Pancreas (tissue), 10 donors: ENCODE data around the gene CD200. TPM values are rescaled to one million over a fixed set of nuclear protein-coding genes. Genes with fewer than 3 reads are reported as not detected.

Experiments
- ATAC-seq, 4 donors: fragments of 200-7000 bp; cut with Tn5 transposase; one replicate each; pipeline versions ENCODE4 v1.8.0 to v1.9.1; 2020; ENCODE audit warnings: mild to moderate bottlenecking in 4 of 4, moderate library complexity in 4 of 4
- DNase-seq, 6 donors: peaks; one replicate each; pipeline ENCODE4 v3.0.0-alpha.2; 2020
- FAIRE-seq: peaks from 2 replicates; lab custom pipeline; 2012; peaks lifted over from hg19 to GRCh38; lab: Jason Lieb, UNC
- H3K27ac ChIP-seq, 4 donors: fragments of 200-600 bp; sonication (generic); 1 replicate in 3 of 4; 2 replicates in 1 of 4; pipeline versions ENCODE4 v1.5.0 to v1.8.0; 2020
- H3K27me3 ChIP-seq, 4 donors: fragments of 200-600 bp; one replicate each; pipeline ENCODE4 v1.8.0; 2021
- H3K36me3 ChIP-seq, 3 donors: fragments of 200-600 bp; sonication (generic) in 1 of 3; one replicate each; pipeline versions ENCODE4 v1.5.0 to v1.8.0; 2020 to 2021
- H3K4me1 ChIP-seq, 3 donors: fragments of 200-600 bp; one replicate each; pipeline ENCODE4 v1.8.0; 2021
- H3K4me3 ChIP-seq, 4 donors: fragments of 200-600 bp; sonication (generic) in 2 of 4; one replicate each; pipeline versions ENCODE4 v1.5.0 to v1.8.0; 2020 to 2021
- H3K9me3 ChIP-seq, 4 donors: fragments of 200-600 bp; one replicate each; pipeline ENCODE4 v1.8.0; 2021
- CTCF ChIP-seq, 4 donors: fragments of 200-600 bp; sonication (generic) in 3 of 4; IDR thresholded peaks; one replicate each; pipeline versions ENCODE4 v1.5.0 to v1.8.0; 2021; ENCODE audit warnings: antibody characterized with exemption in 4 of 4
- WGBS, 2 donors: extraction: QIAGEN DNeasy Blood & Tissue Kit; methylation state at CpG; one replicate each; pipeline ENCODE4 v1.1.7; 2013; 5-methylcytosine and 5-hydroxymethylcytosine counted together
- intact Hi-C, 3 donors: fragments of 100-400 bp; cut with DNase I; formaldehyde crosslinking; loops; one replicate each; pipeline versions ENCODE4 v1.11.1 to v1.14.2; 2022
- polyA plus RNA-seq, 2 donors: library from polyadenylated mRNA; stranded (reverse); fragments of 200-250 nt; gene quantifications; one replicate each; pipeline ENCODE4 v1.2.3, GENCODE V29; 2013
- total RNA-seq, 6 donors: library from RNA; stranded (reverse); fragmentation: NEBNext Ultra II Directional in 4 of 6; extraction: Animal tissue kit (Norgen Biotek cat#: 25700) in 4 of 6; gene quantifications; one replicate each; pipeline versions ENCODE4 v1.2.1 to v1.2.4, GENCODE V29; 2021 to 2023
- donor health status: healthy with polysubstance abuse.
- donor health status: DM: no; HTN: no; CAD: no; lungs with moderate emphysema.
- donor health status: DM: no; HTN: no; CAD: no.
- donor health status: control.
- donor health status: control.
- donor health status: Bipolar disorder and iron deficiency.
- donor health status: DM: yes; HTN: yes; CAD: no.
- donor health status: DM: no; HTN: no; CAD: no.
- donor health status: DM: no; HTN: no; CAD: no.
- donor health status: DM: yes; HTN: yes; CAD: no.

Gene CD200
- total and polyA plus RNA-seq, 8 donors = 1.1 to 22.2 (median 3.0) TPM

GRCh38 chr3:112327371-112327951, 5.5 kb upstream of the CD200 start:
- 19 to 25% methylated on average over 2 of the region's 2 CpGs for WGBS, 2 donors
- peak; percentile 93 for FAIRE-seq
- no peak for DNase-seq

GRCh38 chr3:112331851-112332250, 1.1 kb upstream of the CD200 start:
- no peak for TF ChIP-seq CTCF (IDR thresholded peaks at IDR 0.05)
- Histone ChIP-seq H3K36me3 (no peaks in the 10 kb centered on the region), H3K27me3 (peaks cover 0 to 5% (median 0%) of the 10 kb centered on the region in 4 donors), H3K4me3 (no peak overlapping the region), H3K9me3 (no peaks in the 10 kb centered on the region), H3K4me1 (no peaks in the 10 kb centered on the region), H3K27ac (no peak overlapping the region)
- intact Hi-C loops = no loop called here
- ATAC-seq (no peak), DNase-seq (no peak), FAIRE-seq (no peak)
- 95 to 96% methylated on average over 4 of the region's 4 CpGs for WGBS, 2 donors

More at GRCh38 chr3:112327371-112327951, 5.5 kb upstream of the CD200 start:
- ATAC-seq = peak; percentile 68 to 92 (median 90)
- Histone ChIP-seq H3K27ac (no peak overlapping the region), H3K9me3 (no peaks in the 10 kb centered on the region), H3K27me3 (peaks cover 0 to 5% (median 0%) of the 10 kb centered on the region in 4 donors), H3K4me3 (no peak overlapping the region), H3K4me1 (peaks cover 0 to 2% (median under 1%) of the 10 kb centered on the region in 3 donors), H3K36me3 (no peaks in the 10 kb centered on the region)
- TF ChIP-seq CTCF (IDR thresholded peaks at IDR 0.05) = peak in 2 of 4 donors; percentile 20 to 27
- intact Hi-C loops = no loop called here

GRCh38 chr3:112333381-112334317, 693 bp downstream of the CD200 start:
- peak in 3 of 4 donors; percentile 36 to 71 (median 67) for ATAC-seq
- intact Hi-C loops = no loop called here

GRCh38 chr3:112334691-112335433, 1.9 kb downstream of the CD200 start:
- WGBS, 2 donors = 55 to 58% methylated on average over 6 of the region's 6 CpGs

More at GRCh38 chr3:112333381-112334317, 693 bp downstream of the CD200 start:
- no peak for FAIRE-seq
- TF ChIP-seq CTCF (IDR thresholded peaks at IDR 0.05) = no peak
- H3K9me3 ChIP-seq = no peaks in the 10 kb centered on the region
- peak in 2 of 6 donors; percentile 28 to 51 for DNase-seq
- H3K27me3 ChIP-seq = peaks cover 0 to 5% (median 0%) of the 10 kb centered on the region in 4 donors
- H3K36me3 ChIP-seq = no peaks in the 10 kb centered on the region
- H3K4me1 ChIP-seq = no peaks in the 10 kb centered on the region
- peak overlapping the region in 2 of 4 donors; percentile 28 to 55 for H3K27ac ChIP-seq
- H3K4me3 ChIP-seq = peak overlapping the region in 2 of 4 donors; percentile 26 to 40
- WGBS, 2 donors = 29 to 34% methylated on average over 23 of the region's 23 CpGs

More at GRCh38 chr3:112334691-112335433, 1.9 kb downstream of the CD200 start:
- Histone ChIP-seq H3K27me3 (peaks cover 0 to 5% (median 0%) of the 10 kb centered on the region in 4 donors), H3K9me3 (no peaks in the 10 kb centered on the region), H3K36me3 (no peaks in the 10 kb centered on the region), H3K4me1 (no peaks in the 10 kb centered on the region), H3K4me3 (peak overlapping the region in 1 of 4 donors; percentile 40), H3K27ac (peak overlapping the region in 1 of 4 donors; percentile 10)
- FAIRE-seq = peak; percentile 53
- ATAC-seq = no peak
- intact Hi-C loops = no loop called here
- no peak for TF ChIP-seq CTCF (IDR thresholded peaks at IDR 0.05)
- DNase-seq = no peak
